GM11168 (cell line): ENCODE measurements around the gene AIF1.

ENCODE experiments used
- in situ Hi-C: fragments of 300-500 bp; cut with MboI; formaldehyde crosslinking; loops from one replicate; pipeline ENCODE4 v1.12.0; 2022; ENCODE audit warnings: low sequenced_read_pairs; ENCODE audit not compliant: unreplicated experiment

The AIF1 gene

DNA sequence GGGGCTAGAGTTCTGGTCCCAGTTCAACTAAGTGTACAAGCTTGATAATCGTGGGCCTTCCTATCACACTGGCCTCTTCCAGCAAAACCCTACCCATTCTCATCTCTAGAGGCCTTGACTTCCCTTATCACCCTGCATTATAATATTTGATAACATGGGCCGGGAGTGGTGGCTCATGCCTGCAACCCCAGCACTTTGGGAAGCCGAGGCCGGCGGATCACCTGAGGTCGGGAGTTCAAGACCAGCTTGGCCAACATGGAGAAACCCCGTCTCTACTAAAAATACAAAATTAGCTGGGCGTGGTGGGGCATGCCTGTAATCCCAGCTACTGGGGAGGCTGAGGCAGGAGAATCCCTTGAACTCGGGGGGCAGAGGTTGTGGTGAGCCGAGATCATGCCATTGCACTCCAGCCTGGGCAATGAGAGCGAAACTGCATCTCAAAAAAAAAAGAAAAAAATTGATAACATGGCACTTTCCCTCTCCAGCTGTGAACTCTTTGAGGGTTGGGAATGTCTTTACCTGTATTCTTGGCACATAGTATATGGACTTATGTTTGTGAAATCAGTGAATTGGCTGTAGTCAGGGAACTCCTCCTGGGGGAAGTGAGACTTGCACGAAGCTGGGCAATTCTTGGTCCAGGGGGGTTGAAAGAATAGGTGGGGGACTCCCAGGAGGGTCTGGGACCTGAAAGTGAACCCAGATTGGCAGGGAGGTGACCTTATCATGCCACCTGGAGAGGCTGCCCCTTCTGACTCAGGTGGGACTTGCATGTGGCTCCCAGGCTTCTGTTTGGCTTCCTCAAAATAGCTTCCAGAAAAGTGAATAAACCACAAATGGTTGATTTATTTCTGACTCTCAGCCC lies 46.5 kb downstream of the AIF1 start:
- in situ Hi-C loops: no loop called here

GRCh38 chr6:31662124-31662723 lies 47.2 kb downstream of the AIF1 start:
- in situ Hi-C loops: no loop called here

DNA sequence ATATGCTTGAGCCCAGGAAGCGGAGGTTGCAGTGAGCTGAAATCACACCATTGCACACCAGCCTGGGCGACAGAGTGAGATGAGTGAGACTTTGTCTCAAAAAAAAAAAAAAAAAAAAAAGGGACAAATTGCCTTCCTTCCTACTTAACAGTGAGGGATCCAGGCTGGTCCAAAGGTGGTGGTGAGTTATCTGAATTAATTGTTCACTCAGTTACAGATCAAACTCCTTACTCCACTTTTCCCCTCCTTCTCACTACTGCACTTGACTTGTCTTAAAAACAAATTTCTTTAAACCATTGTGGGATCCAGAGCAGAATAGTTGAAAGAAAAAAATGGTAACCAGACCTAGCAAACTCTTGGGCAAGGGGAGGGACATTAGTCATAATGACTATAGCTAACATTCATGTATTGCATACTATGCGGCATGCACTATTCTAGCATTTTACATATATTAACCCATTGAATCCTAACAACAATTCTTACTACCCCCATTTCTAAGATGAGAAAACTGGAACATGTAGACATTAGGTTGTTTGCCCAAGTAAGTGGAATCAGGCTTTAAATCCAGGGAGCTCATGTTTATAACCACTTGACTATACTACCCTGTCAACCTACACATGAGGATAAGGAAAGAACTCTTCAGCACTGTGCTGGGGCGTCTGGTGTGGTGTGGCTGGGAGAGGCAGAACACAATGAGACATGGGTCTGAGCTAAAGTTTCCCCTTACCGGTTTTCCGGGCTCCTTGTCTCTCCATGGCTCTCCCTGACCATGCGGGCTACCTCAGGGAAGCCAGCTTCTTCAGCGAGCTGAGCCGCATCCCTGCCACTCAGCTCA lies 48.3 kb downstream of the AIF1 start:
- in situ Hi-C loops: no loop called here

GRCh38 chr6:31663961-31664789 lies 49.1 kb downstream of the AIF1 start:
- in situ Hi-C loops: no loop called here

- in situ Hi-C loops: no loop called here
Measured at GRCh38 chr6:31664790-31665500, 49.9 kb downstream of the AIF1 start, which contains the start of gene GPANK1. GPANK1 (minus strand) TSS chr6:31664997; CDS start chr6:31664478, 519 bp downstream.

DNA sequence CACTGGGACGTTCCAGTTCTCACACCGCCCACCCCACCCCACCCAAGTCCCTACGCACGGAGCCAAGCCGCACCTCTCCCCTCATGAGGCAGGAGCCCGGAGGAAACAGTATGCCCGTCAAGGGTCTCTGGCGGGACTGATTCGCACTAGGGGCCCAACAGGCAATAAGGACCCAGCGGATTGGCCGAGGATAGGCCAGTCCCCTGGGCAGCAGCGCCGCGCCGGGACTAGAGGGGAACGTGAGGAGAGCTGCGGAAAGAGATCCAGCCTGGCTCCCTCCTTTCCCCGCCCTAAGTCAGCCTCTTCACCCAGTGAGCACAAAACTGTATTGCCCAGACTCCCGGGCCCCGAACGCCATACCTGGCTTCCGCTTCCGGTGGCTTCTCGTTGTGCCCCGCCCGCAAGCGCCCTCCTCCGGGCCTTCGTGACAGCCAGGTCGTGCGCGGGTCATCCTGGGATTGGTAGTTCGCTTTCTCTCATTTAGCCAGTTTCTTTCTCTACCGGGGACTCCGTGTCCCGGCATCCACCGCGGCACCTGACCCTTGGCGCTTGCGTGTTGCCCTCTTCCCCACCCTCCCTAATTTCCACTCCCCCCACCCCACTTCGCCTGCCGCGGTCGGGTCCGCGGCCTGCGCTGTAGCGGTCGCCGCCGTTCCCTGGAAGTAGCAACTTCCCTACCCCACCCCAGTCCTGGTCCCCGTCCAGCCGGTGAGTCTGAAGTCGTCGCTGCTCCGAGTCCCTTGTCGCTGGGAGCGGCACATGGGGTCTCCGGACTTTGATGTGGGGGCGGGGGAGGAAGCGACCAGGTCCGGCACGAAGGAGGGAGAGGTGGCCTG lies 50.7 kb downstream of the AIF1 start, which contains the start of gene CSNK2B:
Gene CSNK2B, plus strand, starts transcription at position 580 of the 836 bp plus-strand sequence. CDS start 752 bp downstream, outside the sequence.
- in situ Hi-C loops: no loop called here

GRCh38 chr6:31666337-31666965 lies 51.4 kb downstream of the AIF1 start:
- in situ Hi-C loops: no loop called here
